Osteoblast (primary cell): Measurements from ENCODE around the gene DNAI1. TPM values are rescaled to one million over a fixed set of nuclear protein-coding genes. Genes with fewer than 3 reads are reported as not detected.

Experiments used
- DNase-seq: peaks from one replicate; pipeline ENCODE4 v3.0.0; 2011; ENCODE audit warnings: low spot score, mixed read lengths; ENCODE audit not compliant: insufficient read length; ENCODE audit errors: missing footprints
- H2AFZ ChIP-seq: 2 replicates; pipeline ENCODE4 v1.6.0; 2011; ENCODE audit warnings: mild to moderate bottlenecking, low read length
- H3K27ac ChIP-seq: 2 replicates; pipeline ENCODE4 v1.5.1; 2011; ENCODE audit warnings: mild to moderate bottlenecking, low read depth, low read length, moderate library complexity
- H3K27me3 ChIP-seq: 2 replicates; pipeline ENCODE4 v1.6.0; 2012; ENCODE audit warnings: mild to moderate bottlenecking, control low read depth, inconsistent platforms, low read length, moderate library complexity; ENCODE audit not compliant: insufficient read depth
- H3K36me3 ChIP-seq: 2 replicates; pipeline ENCODE4 v1.5.1; 2011; ENCODE audit warnings: mild to moderate bottlenecking, low read length, control low read depth, moderate library complexity; ENCODE audit not compliant: insufficient read depth
- H3K4me1 ChIP-seq: 2 replicates; pipeline ENCODE4 v1.5.1; 2011; ENCODE audit warnings: mild to moderate bottlenecking, low read length, control low read depth, moderate library complexity; ENCODE audit not compliant: insufficient read depth
- H3K4me2 ChIP-seq: 2 replicates; pipeline ENCODE4 v1.6.0; 2011; ENCODE audit warnings: mild to moderate bottlenecking, low read length; ENCODE audit not compliant: insufficient read depth
- H3K4me3 ChIP-seq: fragments of 200-600 bp; sonication (generic); 3 replicates; pipeline ENCODE4 v1.5.1; 2012; ENCODE audit warnings: mild to moderate bottlenecking, low read length, inconsistent platforms; ENCODE audit not compliant: insufficient read depth
- H3K79me2 ChIP-seq: 2 replicates; pipeline ENCODE4 v1.6.0; 2012; ENCODE audit warnings: mild to moderate bottlenecking, low read length, control low read depth, inconsistent platforms; ENCODE audit not compliant: insufficient read depth
- H3K9me3 ChIP-seq: 2 replicates; pipeline ENCODE4 v1.5.1; 2011; ENCODE audit warnings: low read depth, low read length, control low read depth
- H4K20me1 ChIP-seq: 2 replicates; pipeline ENCODE4 v1.6.0; 2012; ENCODE audit warnings: mild to moderate bottlenecking, low read length, control low read depth; ENCODE audit not compliant: insufficient read depth
- total RNA-seq: library from RNA; depleted of rRNA; stranded (reverse); fragments of >200 nt; gene quantifications from 2 replicates; pipeline ENCODE4 v1.2.3, GENCODE V29; 2012
- TF ChIP-seq, protein P1 (sequence below): IDR thresholded peaks from 2 replicates; pipeline ENCODE4 v1.5.1; 2011; ENCODE audit warnings: mild to moderate bottlenecking, low read depth, low read length, moderate library complexity; ENCODE audit errors: extremely low read depth

Gene DNAI1
- total RNA-seq, 1 donor, result 47.4 TPM

DNA sequence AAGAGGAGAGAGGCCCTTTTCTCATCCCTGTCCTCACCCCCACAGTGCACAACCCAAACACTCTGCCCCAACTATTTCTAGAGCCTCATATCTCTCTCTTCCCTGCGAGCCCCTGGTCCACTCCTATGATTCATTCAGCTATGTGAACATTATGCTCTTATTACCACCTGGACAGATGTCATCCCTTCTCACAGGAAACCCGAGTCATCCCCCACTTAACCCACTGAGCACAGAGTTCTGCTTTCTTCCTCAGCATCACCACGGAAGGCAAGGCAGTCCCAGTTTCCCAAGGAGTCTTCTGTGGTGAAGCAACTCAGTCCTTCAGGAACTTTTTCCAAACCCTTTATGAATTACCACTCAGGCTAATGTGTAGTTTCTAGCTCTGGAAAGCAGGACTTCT is 1.3 kb downstream of the DNAI1 start:
- Histone ChIP-seq H4K20me1 (peaks cover 17% of the 10 kb centered on the region), H3K4me2 (no peak overlapping the region), H3K4me1 (peaks cover 29% of the 10 kb centered on the region), H3K27ac (no peak overlapping the region), H3K79me2 (peaks cover 29% of the 10 kb centered on the region), H3K36me3 (no peaks in the 10 kb centered on the region), H3K27me3 (peaks cover 23% of the 10 kb centered on the region), H2AFZ (no peak overlapping the region), H3K9me3 (no peaks in the 10 kb centered on the region), H3K4me3 (no peak overlapping the region)
- TF ChIP-seq, protein P1, sequence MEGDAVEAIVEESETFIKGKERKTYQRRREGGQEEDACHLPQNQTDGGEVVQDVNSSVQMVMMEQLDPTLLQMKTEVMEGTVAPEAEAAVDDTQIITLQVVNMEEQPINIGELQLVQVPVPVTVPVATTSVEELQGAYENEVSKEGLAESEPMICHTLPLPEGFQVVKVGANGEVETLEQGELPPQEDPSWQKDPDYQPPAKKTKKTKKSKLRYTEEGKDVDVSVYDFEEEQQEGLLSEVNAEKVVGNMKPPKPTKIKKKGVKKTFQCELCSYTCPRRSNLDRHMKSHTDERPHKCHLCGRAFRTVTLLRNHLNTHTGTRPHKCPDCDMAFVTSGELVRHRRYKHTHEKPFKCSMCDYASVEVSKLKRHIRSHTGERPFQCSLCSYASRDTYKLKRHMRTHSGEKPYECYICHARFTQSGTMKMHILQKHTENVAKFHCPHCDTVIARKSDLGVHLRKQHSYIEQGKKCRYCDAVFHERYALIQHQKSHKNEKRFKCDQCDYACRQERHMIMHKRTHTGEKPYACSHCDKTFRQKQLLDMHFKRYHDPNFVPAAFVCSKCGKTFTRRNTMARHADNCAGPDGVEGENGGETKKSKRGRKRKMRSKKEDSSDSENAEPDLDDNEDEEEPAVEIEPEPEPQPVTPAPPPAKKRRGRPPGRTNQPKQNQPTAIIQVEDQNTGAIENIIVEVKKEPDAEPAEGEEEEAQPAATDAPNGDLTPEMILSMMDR, result no peak
- no peak for DNase-seq

DNA sequence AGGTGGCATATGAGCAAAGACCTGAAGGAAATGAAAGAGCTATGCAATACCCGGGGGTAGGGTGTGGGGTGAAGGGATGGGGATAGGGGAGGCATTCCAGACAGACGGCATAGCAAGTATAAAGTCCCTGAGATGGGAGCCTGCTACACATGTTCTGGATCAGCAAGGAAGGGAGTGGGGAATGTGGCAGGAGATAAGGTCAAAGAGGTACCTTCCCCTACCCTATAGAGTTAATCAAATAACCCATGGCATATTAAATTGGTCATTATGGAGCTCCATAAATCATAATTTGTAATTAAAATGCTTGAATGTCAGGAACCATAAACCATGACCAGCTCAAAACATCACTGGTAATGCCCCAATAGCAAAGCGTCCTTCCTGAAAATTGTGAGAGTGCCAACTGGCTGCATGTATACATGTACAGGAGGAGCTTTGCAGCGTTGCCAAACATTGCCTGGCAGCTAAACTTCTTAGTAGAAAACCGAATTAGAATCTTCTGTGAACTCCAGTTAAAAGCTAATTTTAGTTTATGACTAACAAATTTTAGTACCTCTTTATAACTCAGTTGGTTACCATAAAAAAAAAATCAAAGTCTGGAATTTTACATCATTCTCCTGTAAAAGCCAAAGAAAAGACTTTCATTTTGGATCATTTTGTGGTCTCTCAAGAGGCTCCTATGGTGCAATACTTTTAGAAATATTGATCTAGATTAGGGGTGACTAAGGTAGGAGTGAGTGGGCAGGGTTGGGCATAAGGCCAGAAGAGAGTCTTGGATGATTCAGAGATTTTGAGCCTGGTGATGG is 4.7 kb downstream of the DNAI1 start:
- H3K27me3 ChIP-seq, result peaks cover 28% of the 10 kb centered on the region
- peak overlapping the region; percentile 35 for H3K27ac ChIP-seq
- no peaks in the 10 kb centered on the region for H3K36me3 ChIP-seq
- no peaks in the 10 kb centered on the region for H4K20me1 ChIP-seq
- peak; percentile 81 for DNase-seq
- H3K79me2 ChIP-seq, result no peaks in the 10 kb centered on the region
- H3K9me3 ChIP-seq, result no peaks in the 10 kb centered on the region
- peaks cover 18% of the 10 kb centered on the region for H3K4me1 ChIP-seq
- H3K4me3 ChIP-seq, result no peak overlapping the region
- TF ChIP-seq, protein P1, result no peak
- peak overlapping the region; percentile 44 for H3K4me2 ChIP-seq
- H2AFZ ChIP-seq, result no peak overlapping the region

DNA sequence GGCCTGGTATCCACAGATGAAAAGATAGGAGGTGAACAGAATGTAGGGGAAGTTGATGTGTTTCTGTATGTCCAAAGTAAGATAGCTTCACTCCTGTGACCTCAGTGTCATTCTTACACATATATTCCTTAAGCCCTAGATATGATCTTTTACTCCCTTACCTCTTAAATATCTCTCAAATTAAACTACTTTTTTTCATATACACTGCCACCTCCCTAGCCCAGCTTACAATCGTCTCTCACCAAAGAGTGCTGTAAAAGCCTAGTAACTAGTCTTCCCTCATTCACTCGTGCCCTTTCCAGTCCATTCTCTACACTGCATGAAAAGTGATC is 5.3 kb downstream of the DNAI1 start:
- H3K79me2 ChIP-seq, result no peaks in the 10 kb centered on the region
- no peaks in the 10 kb centered on the region for H4K20me1 ChIP-seq
- H3K36me3 ChIP-seq, result no peaks in the 10 kb centered on the region
- no peak overlapping the region for H2AFZ ChIP-seq
- H3K4me1 ChIP-seq, result peaks cover 15% of the 10 kb centered on the region
- no peak overlapping the region for H3K4me3 ChIP-seq
- TF ChIP-seq, protein P1, result no peak
- peaks cover 28% of the 10 kb centered on the region for H3K27me3 ChIP-seq
- no peak overlapping the region for H3K27ac ChIP-seq
- no peak overlapping the region for H3K4me2 ChIP-seq
- no peak for DNase-seq
- H3K9me3 ChIP-seq, result no peaks in the 10 kb centered on the region

DNA sequence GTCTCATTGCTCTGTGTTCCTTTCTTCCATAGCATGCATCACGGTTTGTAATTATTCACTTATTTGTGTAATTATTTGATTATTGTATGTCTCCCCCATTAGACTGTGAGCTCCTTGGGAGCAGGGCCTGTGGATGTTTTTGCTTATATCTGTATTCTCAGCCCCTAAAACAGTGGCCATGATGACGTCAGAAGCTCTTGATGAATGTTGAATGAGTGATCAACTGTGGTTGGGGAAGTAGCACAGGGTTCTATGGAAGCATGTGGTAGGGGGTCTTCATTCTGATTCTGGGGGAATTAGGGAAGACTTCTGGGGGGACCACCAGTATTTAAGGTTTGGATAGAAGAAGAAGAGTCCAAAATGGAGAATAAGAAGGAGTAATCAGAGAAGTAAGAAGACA is 6.0 kb downstream of the DNAI1 start:
- no peak overlapping the region for H3K4me3 ChIP-seq
- no peaks in the 10 kb centered on the region for H4K20me1 ChIP-seq
- peaks cover 14% of the 10 kb centered on the region for H3K4me1 ChIP-seq
- no peak for DNase-seq
- no peak overlapping the region for H3K27ac ChIP-seq
- no peak overlapping the region for H3K4me2 ChIP-seq
- no peaks in the 10 kb centered on the region for H3K36me3 ChIP-seq
- TF ChIP-seq, protein P1, result no peak
- H2AFZ ChIP-seq, result no peak overlapping the region
- H3K9me3 ChIP-seq, result no peaks in the 10 kb centered on the region
- H3K79me2 ChIP-seq, result no peaks in the 10 kb centered on the region
- H3K27me3 ChIP-seq, result peaks cover 25% of the 10 kb centered on the region
